Activated T-cell treated with anti-CD3 and anti-CD28 coated beads, Interleukin-2, amount 50 U/mL, for 48 hours (primary cell): ENCODE measurements around the gene GBE1.
A peak's percentile ranks its signal among the peaks of the same experiment; 100 is the strongest.
"Not testable (repeated sequence)": the region's sequence is repeated elsewhere in the genome, so short reads cannot be mapped to it uniquely, and the experiment has no call there.

ENCODE experiments used
- DNase-seq, 2 experiments: peaks; one replicate each; pipeline ENCODE4 v3.0.0-alpha.2; 2020

GBE1 gene

GRCh38 chr3:81760924-81761903, at the start of gene GBE1:
TSS of gene GBE1 (minus strand) at chr3:81761645. CDS start at chr3:81761517, 128 bp downstream.
- DNase-seq: peak; percentile 94 to 95

- no peak for DNase-seq
These were observed 47.5 kb upstream of the GBE1 start for GRCh38 chr3:81808900-81809299.

- no peak for DNase-seq
These were observed 38.0 kb upstream of the GBE1 start for GRCh38 chr3:81799403-81799802.

GRCh38 chr3:81793410-81793809, 32.0 kb upstream of the GBE1 start:
- no peak for DNase-seq

- no peak for DNase-seq
These were observed 28.7 kb upstream of the GBE1 start for GRCh38 chr3:81790117-81790516.

- DNase-seq: no peak
These were observed 28.2 kb upstream of the GBE1 start for GRCh38 chr3:81789691-81790090.

GRCh38 chr3:81788610-81789009, 27.2 kb upstream of the GBE1 start:
- no peak for DNase-seq

GRCh38 chr3:81788044-81788443, 26.6 kb upstream of the GBE1 start:
- no peak for DNase-seq

GRCh38 chr3:81782585-81782984, 21.1 kb upstream of the GBE1 start:
- no peak for DNase-seq

- no peak for DNase-seq
These were observed 17.3 kb upstream of the GBE1 start for GRCh38 chr3:81778678-81779182.

- no peak for DNase-seq
These were observed 15.2 kb upstream of the GBE1 start for GRCh38 chr3:81776643-81777042.

GRCh38 chr3:81770710-81771109, 9.3 kb upstream of the GBE1 start:
- no peak for DNase-seq

- no peak for DNase-seq
These were observed 7.9 kb upstream of the GBE1 start for GRCh38 chr3:81769299-81769698.

GRCh38 chr3:81767250-81767859, 5.9 kb upstream of the GBE1 start:
- DNase-seq: not testable (repeated sequence)

- DNase-seq: no peak
These were observed 4.0 kb upstream of the GBE1 start for GRCh38 chr3:81765400-81765799.

GRCh38 chr3:81764665-81765064, 3.2 kb upstream of the GBE1 start:
- no peak for DNase-seq

- DNase-seq: no peak
These were observed 2.6 kb upstream of the GBE1 start for GRCh38 chr3:81764002-81764401.

GRCh38 chr3:81763001-81763400, 1.6 kb upstream of the GBE1 start:
- no peak for DNase-seq

- DNase-seq: no peak
These were observed 597 bp upstream of the GBE1 start for GRCh38 chr3:81761904-81762580.

GRCh38 chr3:81760215-81760614, 1.2 kb downstream of the GBE1 start:
- DNase-seq: no peak

- not testable (repeated sequence) for DNase-seq
These were observed 2.7 kb downstream of the GBE1 start for GRCh38 chr3:81758771-81759170.

GRCh38 chr3:81758275-81758674, 3.2 kb downstream of the GBE1 start:
- no peak for DNase-seq

- DNase-seq: no peak
These were observed 7.9 kb downstream of the GBE1 start for GRCh38 chr3:81753416-81754027.
